GM12878 (cell line): Measurements from ENCODE around the gene ARMS2. TPM values are rescaled to one million over a fixed set of nuclear protein-coding genes. Genes with fewer than 3 reads are reported as not detected.

Experiments
- ATAC-seq: fragments of 200-7000 bp; cut with Tn5 transposase; 3 replicates; pipeline ENCODE4 v1.9.1; 2020; ENCODE audit warnings: mild to moderate bottlenecking, moderate library complexity
- BruUV-seq: library from RNA; stranded (reverse); fragments of 400-500 nt; replicated peaks from 2 replicates; lab custom pipeline; 2021; lab: Mats Ljungman, UMichigan
- CTCF ChIA-PET: fragments of 300-600 bp; sonication (Branson Sonifier 250); formaldehyde crosslinking; extraction: SDS; loops from one replicate; lab custom pipeline; 2021; ENCODE audit warnings: inconsistent platforms; lab: Yijun Ruan, JAX
- POLR2A ChIA-PET: fragments of 350-600 bp; formaldehyde crosslinking; extraction: SDS; loops from one replicate; lab custom pipeline; 2021; ENCODE audit warnings: inconsistent platforms; lab: Charles Lee
- RAD21 ChIA-PET: fragments of 300-600 bp; sonication (Branson Sonifier 250); formaldehyde crosslinking; loops from one replicate; lab custom pipeline; 2023; ENCODE audit warnings: antibody characterized with exemption; ENCODE audit not compliant: unreplicated experiment; lab: Charles Lee
- SMC1A ChIA-PET: fragments of 300-600 bp; sonication (Branson Sonifier 250); formaldehyde crosslinking; loops from one replicate; lab custom pipeline; 2023; ENCODE audit not compliant: unreplicated experiment, uncharacterized antibody; lab: Charles Lee
- DNase-seq: peaks from one replicate; pipeline ENCODE4 v3.0.0-alpha.2; 2011; ENCODE audit warnings: low read depth, low spot score
- FAIRE-seq: peaks from 3 replicates; lab custom pipeline; 2011; peaks lifted over from hg19 to GRCh38; lab: Jason Lieb, UNC
- H2AFZ ChIP-seq: 2 replicates; pipeline ENCODE4 v1.6.0; 2011; ENCODE audit warnings: low read depth, low read length, control low read depth; ENCODE audit not compliant: control insufficient read depth
- H3K27ac ChIP-seq: 2 replicates; pipeline ENCODE4 v1.5.1; 2011; ENCODE audit warnings: control low read depth; ENCODE audit not compliant: control insufficient read depth, insufficient read depth
- H3K27me3 ChIP-seq, 2 experiments: replicated peaks in 1 of 2; 2 replicates each; pipeline versions ENCODE4 v1.6.0 to v1.6.1; 2011; ENCODE audit warnings: low read length in 1 of 2; ENCODE audit not compliant: control insufficient read depth in 2 of 2, insufficient read depth in 2 of 2
- H3K36me3 ChIP-seq, 2 experiments: 2 replicates each; pipeline ENCODE4 v1.5.1; 2011; ENCODE audit warnings: low read length in 1 of 2; ENCODE audit not compliant: control insufficient read depth in 2 of 2, insufficient read depth in 2 of 2
- H3K4me1 ChIP-seq: 2 replicates; pipeline ENCODE4 v1.6.1; 2011; ENCODE audit warnings: mild to moderate bottlenecking, low read length, moderate library complexity, mixed read lengths; ENCODE audit not compliant: control insufficient read depth, insufficient read depth
- H3K4me2 ChIP-seq: 2 replicates; pipeline ENCODE4 v1.6.0; 2011; ENCODE audit warnings: control low read depth; ENCODE audit not compliant: control insufficient read depth, insufficient read depth
- H3K4me3 ChIP-seq: fragments of 200-600 bp; sonication (generic); 2 replicates; pipeline ENCODE4 v1.5.1; 2016
- H3K79me2 ChIP-seq: 2 replicates; pipeline ENCODE4 v1.6.0; 2011; ENCODE audit warnings: low read length; ENCODE audit not compliant: control insufficient read depth, insufficient read depth
- H3K9ac ChIP-seq: 2 replicates; pipeline ENCODE4 v1.8.0; 2011; ENCODE audit warnings: low read length, control low read depth, mixed read lengths; ENCODE audit not compliant: control insufficient read depth, insufficient read depth
- H3K9me3 ChIP-seq: replicated peaks from 3 replicates; pipeline ENCODE4 v1.5.1; 2011; ENCODE audit warnings: mild to moderate bottlenecking, low read length; ENCODE audit not compliant: control insufficient read depth, insufficient read depth
- H4K20me1 ChIP-seq: 2 replicates; pipeline ENCODE4 v1.6.0; 2011; ENCODE audit not compliant: control insufficient read depth, insufficient read depth
- CREB1 ChIP-seq: IDR thresholded peaks from 2 replicates; pipeline ENCODE4 v1.6.1; 2012; ENCODE audit warnings: low read depth, mild to moderate bottlenecking, inconsistent platforms
- ETV6 ChIP-seq, 2 experiments: fragments of 450-650 bp in 1 of 2; IDR thresholded peaks in 1 of 2; conservative IDR thresholded peaks in 1 of 2; 2 replicates each; pipeline ENCODE4 v1.6.1; 2014; ENCODE audit warnings: antibody characterized with exemption in 1 of 2, borderline replicate concordance in 1 of 2, low read depth in 1 of 2, mild to moderate bottlenecking in 1 of 2, moderate library complexity in 1 of 2
- HCFC1 ChIP-seq: fragments of 150-350 bp; IDR thresholded peaks from 2 replicates; pipeline ENCODE4 v1.6.1; 2014; ENCODE audit warnings: low read length
- JUND ChIP-seq: IDR thresholded peaks from 2 replicates; pipeline ENCODE4 v1.6.1; 2012; ENCODE audit warnings: low read depth, mild to moderate bottlenecking, low read length, improper control_type of control experiment, moderate library complexity
- SP1 ChIP-seq: IDR thresholded peaks from one replicate; pipeline ENCODE4 v1.6.1; 2011; ENCODE audit warnings: low read depth, low read length
- WRNIP1 ChIP-seq: IDR thresholded peaks from 2 replicates; pipeline ENCODE4 v1.6.1; 2011; ENCODE audit warnings: low read depth, low read length, improper control_type of control experiment, borderline replicate concordance
- WGBS: methylation state at CpG from one replicate; pipeline ENCODE4 v1.1.6; 2016; ENCODE audit warnings: low lambda C conversion rate; ENCODE audit not compliant: insufficient replicate concordance, insufficient coverage; ENCODE audit errors: missing lambda C conversion rate; 5-methylcytosine and 5-hydroxymethylcytosine counted together
- in situ Hi-C: fragments of 300-500 bp; cut with MboI; formaldehyde crosslinking; loops from 9 replicates; pipeline ENCODE4 v1.14.3; 2018; ENCODE audit warnings: mixed read lengths
- intact Hi-C: fragments of 100-400 bp; cut with micrococcal nuclease; formaldehyde crosslinking; loops from one replicate; pipeline ENCODE4 v1.14.2; 2022; ENCODE audit not compliant: unreplicated experiment
- polyA plus RNA-seq, 11 experiments: library from polyadenylated mRNA; depleted of rRNA in 4 of 11; unstranded in 6 of 11; stranded (reverse) in 5 of 11; fragments of >200 nt; fragmentation: Nextera tagmentation in 4 of 11; fragmentation: Illumina TruSeq in 1 of 11; extraction: Ambion mirVana in 4 of 11; extraction: Trizol in 1 of 11; gene quantifications; 1 replicate in 1 of 11; 2 replicates in 10 of 11; pipeline versions ENCODE4 v1.2.1 to v1.2.3, GENCODE V29; 2011 to 2016; ENCODE audit warnings: inconsistent platforms in 2 of 11, missing spikeins in 2 of 11, low read depth in 1 of 11
- total RNA-seq, 4 experiments: library from RNA; depleted of rRNA in 3 of 4; stranded (reverse); fragments of >200 nt in 3 of 4; fragmentation: Illumina TruSeq in 1 of 4; extraction: Trizol in 1 of 4; gene quantifications; 2 replicates each; pipeline versions ENCODE4 v1.2.1 to v1.2.3, GENCODE V29; 2013 to 2021
- TF ChIP-seq, protein P1 (sequence below): IDR thresholded peaks from 2 replicates; pipeline ENCODE4 v1.6.1; 2012; ENCODE audit warnings: mild to moderate bottlenecking, low read depth, low read length
- TF ChIP-seq, protein P2 (sequence below): fragments of 450-650 bp; IDR thresholded peaks from 2 replicates; pipeline ENCODE4 v1.6.1; 2016; ENCODE audit warnings: mild to moderate bottlenecking
- TF ChIP-seq, protein P3 (sequence below): fragments of 450-650 bp; formaldehyde crosslinking; IDR thresholded peaks from 2 replicates; pipeline ENCODE4 v1.4.0; 2020; ENCODE audit warnings: mild to moderate bottlenecking, moderate library complexity
- TF ChIP-seq, protein P4 (sequence below): fragments of 450-650 bp; IDR thresholded peaks from 2 replicates; pipeline ENCODE4 v1.6.1; 2017; ENCODE audit warnings: mild to moderate bottlenecking

ARMS2 gene
- total and polyA plus RNA-seq, 10 of the 15 experiments (the other 5 are each of a cell fraction or from before 2014, with no cell fraction given): not detected

DNA sequence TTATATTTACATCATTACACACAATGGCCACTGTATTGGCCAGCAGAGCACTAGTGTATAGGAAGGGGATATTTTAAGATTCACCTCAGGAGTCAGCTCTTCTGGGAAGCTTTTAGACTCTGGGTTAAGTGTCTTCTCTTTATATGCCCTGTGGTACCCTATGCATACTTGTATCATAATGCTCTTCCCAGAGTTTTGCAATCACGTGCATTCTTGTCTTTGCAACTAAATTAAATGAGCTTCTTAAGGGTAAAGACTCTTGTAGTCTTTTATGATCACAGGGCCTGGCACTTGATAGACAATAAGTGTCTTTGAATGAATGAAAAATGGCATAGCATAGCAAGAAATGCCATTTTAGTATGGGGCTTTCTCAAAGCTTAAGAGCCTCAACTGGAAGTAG is 35.4 kb upstream of the ARMS2 start (continued):
- TF ChIP-seq, protein P1, sequence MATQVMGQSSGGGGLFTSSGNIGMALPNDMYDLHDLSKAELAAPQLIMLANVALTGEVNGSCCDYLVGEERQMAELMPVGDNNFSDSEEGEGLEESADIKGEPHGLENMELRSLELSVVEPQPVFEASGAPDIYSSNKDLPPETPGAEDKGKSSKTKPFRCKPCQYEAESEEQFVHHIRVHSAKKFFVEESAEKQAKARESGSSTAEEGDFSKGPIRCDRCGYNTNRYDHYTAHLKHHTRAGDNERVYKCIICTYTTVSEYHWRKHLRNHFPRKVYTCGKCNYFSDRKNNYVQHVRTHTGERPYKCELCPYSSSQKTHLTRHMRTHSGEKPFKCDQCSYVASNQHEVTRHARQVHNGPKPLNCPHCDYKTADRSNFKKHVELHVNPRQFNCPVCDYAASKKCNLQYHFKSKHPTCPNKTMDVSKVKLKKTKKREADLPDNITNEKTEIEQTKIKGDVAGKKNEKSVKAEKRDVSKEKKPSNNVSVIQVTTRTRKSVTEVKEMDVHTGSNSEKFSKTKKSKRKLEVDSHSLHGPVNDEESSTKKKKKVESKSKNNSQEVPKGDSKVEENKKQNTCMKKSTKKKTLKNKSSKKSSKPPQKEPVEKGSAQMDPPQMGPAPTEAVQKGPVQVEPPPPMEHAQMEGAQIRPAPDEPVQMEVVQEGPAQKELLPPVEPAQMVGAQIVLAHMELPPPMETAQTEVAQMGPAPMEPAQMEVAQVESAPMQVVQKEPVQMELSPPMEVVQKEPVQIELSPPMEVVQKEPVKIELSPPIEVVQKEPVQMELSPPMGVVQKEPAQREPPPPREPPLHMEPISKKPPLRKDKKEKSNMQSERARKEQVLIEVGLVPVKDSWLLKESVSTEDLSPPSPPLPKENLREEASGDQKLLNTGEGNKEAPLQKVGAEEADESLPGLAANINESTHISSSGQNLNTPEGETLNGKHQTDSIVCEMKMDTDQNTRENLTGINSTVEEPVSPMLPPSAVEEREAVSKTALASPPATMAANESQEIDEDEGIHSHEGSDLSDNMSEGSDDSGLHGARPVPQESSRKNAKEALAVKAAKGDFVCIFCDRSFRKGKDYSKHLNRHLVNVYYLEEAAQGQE: no peak
- TF ChIP-seq ETV6 (conservative IDR thresholded peaks at IDR 0.05 in 1 of 2, IDR thresholded peaks at IDR 0.05 in 1 of 2; ENCODE audit: borderline replicate concordance in 1 of 2, low read depth in 1 of 2) (no peak), JUND (no peak), CREB1 (no peak), HCFC1 (no peak)

DNA sequence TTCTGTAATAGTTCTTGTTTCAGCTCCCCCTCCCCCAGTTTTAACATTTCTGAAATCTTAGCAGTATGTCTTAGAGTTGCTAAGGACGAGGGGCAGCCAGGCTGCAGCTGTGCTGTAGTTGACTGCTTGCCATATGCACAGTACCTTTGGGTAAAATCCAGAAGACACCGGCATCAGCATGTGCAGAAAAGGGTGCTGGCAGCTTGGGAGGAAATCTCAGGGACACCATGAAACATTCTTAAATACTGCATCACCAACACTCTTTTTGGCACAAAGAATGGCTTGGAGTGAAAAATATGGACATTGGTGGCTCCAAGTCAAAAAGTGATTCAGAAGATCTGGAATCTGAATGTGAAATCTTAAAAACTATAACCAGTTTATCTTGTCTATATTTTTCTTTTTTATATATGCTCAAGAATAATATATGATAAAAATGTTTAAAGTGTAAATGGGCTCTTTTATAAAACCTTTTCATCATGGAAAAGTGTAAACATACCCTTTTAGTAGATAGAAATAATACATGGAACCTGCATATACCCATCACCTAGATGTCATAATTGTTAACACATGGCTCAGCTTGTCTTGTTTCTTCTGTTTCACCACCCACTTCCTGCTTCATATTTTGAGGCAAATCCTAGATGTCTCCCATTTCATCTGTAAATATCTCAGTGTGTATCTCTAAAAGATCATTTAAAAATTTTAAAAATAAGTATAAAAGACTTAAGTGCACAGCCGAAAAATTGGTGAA is 34.4 kb upstream of the ARMS2 start:
- no peak for FAIRE-seq
- no peak for ATAC-seq
- ChIA-PET RAD21 (interaction anchor here (1.5 kb wide), 1 partner anchor 77 kb away, joined by 4 read pairs; no protein-coding TSS in a partner anchor), POLR2A (no interaction called here), CTCF (interaction anchor here (0.8 to 2.6 kb wide), 4 partner anchors 12 to 19 kb away, joined by 3 to 12 read pairs (median 4); no protein-coding TSS in a partner anchor), SMC1A (interaction anchor here (1.0 kb wide), 1 partner anchor 12 kb away, joined by 4 read pairs; no protein-coding TSS in a partner anchor)
- DNase-seq: no peak
- intact Hi-C loops: no loop called here
- Histone ChIP-seq H3K36me3 (no peaks in the 10 kb centered on the region), H3K4me2 (no peak overlapping the region), H3K9ac (no peak overlapping the region), H3K27me3 (no peaks in the 10 kb centered on the region), H3K4me1 (no peaks in the 10 kb centered on the region), H3K27ac (no peak overlapping the region), H3K79me2 (no peaks in the 10 kb centered on the region), H3K9me3 (no peaks in the 10 kb centered on the region), H3K4me3 (no peak overlapping the region), H2AFZ (no peak overlapping the region), H4K20me1 (no peaks in the 10 kb centered on the region)
- in situ Hi-C loops: no loop called here
- WGBS: 36% methylated on average over 3 of the region's 3 CpGs
- no TSS peak for BruUV-seq
- TF ChIP-seq, protein P2, sequence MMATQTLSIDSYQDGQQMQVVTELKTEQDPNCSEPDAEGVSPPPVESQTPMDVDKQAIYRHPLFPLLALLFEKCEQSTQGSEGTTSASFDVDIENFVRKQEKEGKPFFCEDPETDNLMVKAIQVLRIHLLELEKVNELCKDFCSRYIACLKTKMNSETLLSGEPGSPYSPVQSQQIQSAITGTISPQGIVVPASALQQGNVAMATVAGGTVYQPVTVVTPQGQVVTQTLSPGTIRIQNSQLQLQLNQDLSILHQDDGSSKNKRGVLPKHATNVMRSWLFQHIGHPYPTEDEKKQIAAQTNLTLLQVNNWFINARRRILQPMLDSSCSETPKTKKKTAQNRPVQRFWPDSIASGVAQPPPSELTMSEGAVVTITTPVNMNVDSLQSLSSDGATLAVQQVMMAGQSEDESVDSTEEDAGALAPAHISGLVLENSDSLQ: no peak
- TF ChIP-seq SP1 (no peak), WRNIP1 (no peak)
- TF ChIP-seq, protein P3, sequence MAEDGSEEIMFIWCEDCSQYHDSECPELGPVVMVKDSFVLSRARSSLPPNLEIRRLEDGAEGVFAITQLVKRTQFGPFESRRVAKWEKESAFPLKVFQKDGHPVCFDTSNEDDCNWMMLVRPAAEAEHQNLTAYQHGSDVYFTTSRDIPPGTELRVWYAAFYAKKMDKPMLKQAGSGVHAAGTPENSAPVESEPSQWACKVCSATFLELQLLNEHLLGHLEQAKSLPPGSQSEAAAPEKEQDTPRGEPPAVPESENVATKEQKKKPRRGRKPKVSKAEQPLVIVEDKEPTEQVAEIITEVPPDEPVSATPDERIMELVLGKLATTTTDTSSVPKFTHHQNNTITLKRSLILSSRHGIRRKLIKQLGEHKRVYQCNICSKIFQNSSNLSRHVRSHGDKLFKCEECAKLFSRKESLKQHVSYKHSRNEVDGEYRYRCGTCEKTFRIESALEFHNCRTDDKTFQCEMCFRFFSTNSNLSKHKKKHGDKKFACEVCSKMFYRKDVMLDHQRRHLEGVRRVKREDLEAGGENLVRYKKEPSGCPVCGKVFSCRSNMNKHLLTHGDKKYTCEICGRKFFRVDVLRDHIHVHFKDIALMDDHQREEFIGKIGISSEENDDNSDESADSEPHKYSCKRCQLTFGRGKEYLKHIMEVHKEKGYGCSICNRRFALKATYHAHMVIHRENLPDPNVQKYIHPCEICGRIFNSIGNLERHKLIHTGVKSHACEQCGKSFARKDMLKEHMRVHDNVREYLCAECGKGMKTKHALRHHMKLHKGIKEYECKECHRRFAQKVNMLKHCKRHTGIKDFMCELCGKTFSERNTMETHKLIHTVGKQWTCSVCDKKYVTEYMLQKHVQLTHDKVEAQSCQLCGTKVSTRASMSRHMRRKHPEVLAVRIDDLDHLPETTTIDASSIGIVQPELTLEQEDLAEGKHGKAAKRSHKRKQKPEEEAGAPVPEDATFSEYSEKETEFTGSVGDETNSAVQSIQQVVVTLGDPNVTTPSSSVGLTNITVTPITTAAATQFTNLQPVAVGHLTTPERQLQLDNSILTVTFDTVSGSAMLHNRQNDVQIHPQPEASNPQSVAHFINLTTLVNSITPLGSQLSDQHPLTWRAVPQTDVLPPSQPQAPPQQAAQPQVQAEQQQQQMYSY (CRISPR knock-in tag): no peak
- TF ChIP-seq, protein P4, sequence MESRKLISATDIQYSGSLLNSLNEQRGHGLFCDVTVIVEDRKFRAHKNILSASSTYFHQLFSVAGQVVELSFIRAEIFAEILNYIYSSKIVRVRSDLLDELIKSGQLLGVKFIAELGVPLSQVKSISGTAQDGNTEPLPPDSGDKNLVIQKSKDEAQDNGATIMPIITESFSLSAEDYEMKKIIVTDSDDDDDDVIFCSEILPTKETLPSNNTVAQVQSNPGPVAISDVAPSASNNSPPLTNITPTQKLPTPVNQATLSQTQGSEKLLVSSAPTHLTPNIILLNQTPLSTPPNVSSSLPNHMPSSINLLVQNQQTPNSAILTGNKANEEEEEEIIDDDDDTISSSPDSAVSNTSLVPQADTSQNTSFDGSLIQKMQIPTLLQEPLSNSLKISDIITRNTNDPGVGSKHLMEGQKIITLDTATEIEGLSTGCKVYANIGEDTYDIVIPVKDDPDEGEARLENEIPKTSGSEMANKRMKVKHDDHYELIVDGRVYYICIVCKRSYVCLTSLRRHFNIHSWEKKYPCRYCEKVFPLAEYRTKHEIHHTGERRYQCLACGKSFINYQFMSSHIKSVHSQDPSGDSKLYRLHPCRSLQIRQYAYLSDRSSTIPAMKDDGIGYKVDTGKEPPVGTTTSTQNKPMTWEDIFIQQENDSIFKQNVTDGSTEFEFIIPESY: no peak
